ENCODE measurements around the gene SH3GLB1.
"Not testable (repeated sequence)": the region's sequence is repeated elsewhere in the genome, so short reads cannot be mapped to it uniquely, and the experiment has no call there.

Gene SH3GLB1

GRCh38 chr1:86704458-86704971, at the start of gene SH3GLB1:
Gene SH3GLB1 (plus strand): TSS chr1:86704576. CDS start chr1:86704900, 324 bp downstream.
- no peaks in the 10 kb centered on the region for H3K9me3 ChIP-seq (ENCODE audit: control insufficient read depth, insufficient read depth, low read length)
- H3K36me3 ChIP-seq (ENCODE audit: insufficient read depth, low read length), result no peaks in the 10 kb centered on the region
- peaks cover 3% of the 10 kb centered on the region; the same call in 1 of the 2 replicates for H3K4me1 ChIP-seq (ENCODE audit: insufficient read depth, low read length)
- H3K9ac ChIP-seq (ENCODE audit: low read depth, low read length), result peak within 1 kb of the TSS; percentile 67

DNA sequence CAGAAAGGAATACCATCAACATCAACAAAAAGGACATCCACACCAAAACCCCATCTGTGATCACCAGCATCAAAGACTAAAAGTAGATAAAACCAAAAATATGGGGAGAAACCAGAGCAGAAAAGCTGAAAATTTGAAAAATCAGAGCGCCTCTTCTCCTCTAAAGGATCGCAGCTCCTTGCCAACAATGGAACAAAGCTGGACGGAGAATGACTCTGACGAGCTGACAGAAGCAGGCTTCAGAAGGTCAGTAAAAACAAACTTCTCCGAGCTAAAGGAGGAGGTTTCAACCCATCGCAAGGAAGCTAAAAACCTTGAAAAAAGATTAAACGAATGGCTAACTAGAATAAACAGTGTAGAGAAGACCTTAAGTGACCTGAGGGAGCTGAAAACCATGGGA, 46.0 kb upstream of the SH3GLB1 start:
- not testable (repeated sequence) for H3K4me1 ChIP-seq (ENCODE audit: insufficient read depth, low read length); H3K36me3 ChIP-seq (ENCODE audit: insufficient read depth, low read length); H3K9me3 ChIP-seq (ENCODE audit: control insufficient read depth, insufficient read depth, low read length); H3K9ac ChIP-seq (ENCODE audit: low read depth, low read length)

- H3K9me3 ChIP-seq (ENCODE audit: control insufficient read depth, insufficient read depth, low read length), result no peaks in the 10 kb centered on the region
- no peaks in the 10 kb centered on the region for H3K4me1 ChIP-seq (ENCODE audit: insufficient read depth, low read length)
- no peaks in the 10 kb centered on the region for H3K36me3 ChIP-seq (ENCODE audit: insufficient read depth, low read length)
- H3K9ac ChIP-seq (ENCODE audit: low read depth, low read length), result no peak overlapping the region
Measured at GRCh38 chr1:86666368-86666767, 38.0 kb upstream of the SH3GLB1 start.

DNA sequence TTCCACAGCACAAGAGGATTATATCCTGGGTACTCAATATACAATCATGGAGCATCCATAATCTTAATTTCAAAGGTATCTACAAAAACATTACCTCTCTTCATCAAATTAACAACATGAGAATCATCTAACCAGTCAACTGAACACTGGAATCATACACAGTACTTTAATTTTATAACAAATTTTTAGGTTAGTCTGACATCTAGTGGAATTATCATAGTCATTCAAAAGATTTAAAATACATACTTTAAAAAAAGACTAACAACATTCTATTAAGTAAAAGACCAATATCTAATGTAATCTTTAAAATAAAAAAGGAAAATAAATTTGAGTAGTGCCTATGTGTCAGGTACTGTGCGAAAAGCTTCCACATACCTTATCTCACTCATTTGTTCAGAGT, 16.8 kb upstream of the SH3GLB1 start:
- Histone ChIP-seq H3K9me3 (ENCODE audit: control insufficient read depth, insufficient read depth, low read length) (no peaks in the 10 kb centered on the region), H3K36me3 (ENCODE audit: insufficient read depth, low read length) (no peaks in the 10 kb centered on the region), H3K4me1 (ENCODE audit: insufficient read depth, low read length) (peaks cover 2% of the 10 kb centered on the region), H3K9ac (ENCODE audit: low read depth, low read length) (no peak overlapping the region)

DNA sequence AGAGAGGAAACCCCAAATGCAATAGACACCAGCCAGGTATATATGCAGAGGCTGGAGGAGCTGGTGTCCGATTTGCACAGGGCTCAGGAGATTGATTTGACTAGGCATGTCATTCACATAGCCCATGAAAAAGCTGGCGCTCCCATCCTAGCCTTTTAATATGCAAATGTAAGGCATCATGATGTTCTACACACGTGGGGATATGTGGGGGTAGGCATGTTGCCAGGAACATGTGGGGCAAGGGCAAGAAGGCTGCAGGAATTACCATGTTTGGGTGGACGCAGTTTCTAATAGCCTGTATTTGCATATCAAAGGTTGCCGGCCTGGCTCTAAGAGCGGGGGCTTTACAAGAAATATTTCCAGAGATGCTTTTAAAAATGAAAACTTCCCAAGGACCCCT, 11.7 kb upstream of the SH3GLB1 start:
- Histone ChIP-seq H3K9me3 (ENCODE audit: control insufficient read depth, insufficient read depth, low read length) (no peaks in the 10 kb centered on the region), H3K36me3 (ENCODE audit: insufficient read depth, low read length) (no peaks in the 10 kb centered on the region), H3K4me1 (ENCODE audit: insufficient read depth, low read length) (peaks cover 18% of the 10 kb centered on the region), H3K9ac (ENCODE audit: low read depth, low read length) (no peak overlapping the region)

DNA sequence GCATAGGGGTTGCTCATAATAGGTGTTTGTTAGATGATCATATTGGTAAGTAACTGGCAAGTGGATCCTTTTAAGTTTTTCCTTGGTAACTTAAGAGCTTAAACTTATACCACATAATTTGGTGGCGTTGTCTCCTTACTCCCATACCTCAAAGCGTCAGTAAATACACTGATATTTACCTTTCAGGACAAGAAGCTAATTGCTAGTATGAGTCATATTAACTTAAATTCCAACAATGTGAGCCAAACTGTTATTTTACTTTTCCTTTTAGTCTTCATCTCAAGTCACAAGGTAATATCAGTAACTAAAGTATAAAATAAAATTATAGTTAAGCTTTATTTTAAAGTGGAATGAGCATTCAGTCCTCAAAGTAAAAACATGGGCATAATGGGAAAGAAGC, 9.0 kb upstream of the SH3GLB1 start:
- no peaks in the 10 kb centered on the region for H3K9me3 ChIP-seq (ENCODE audit: control insufficient read depth, insufficient read depth, low read length)
- H3K36me3 ChIP-seq (ENCODE audit: insufficient read depth, low read length), result no peaks in the 10 kb centered on the region
- no peak overlapping the region for H3K9ac ChIP-seq (ENCODE audit: low read depth, low read length)
- H3K4me1 ChIP-seq (ENCODE audit: insufficient read depth, low read length), result peaks cover 18% of the 10 kb centered on the region

DNA sequence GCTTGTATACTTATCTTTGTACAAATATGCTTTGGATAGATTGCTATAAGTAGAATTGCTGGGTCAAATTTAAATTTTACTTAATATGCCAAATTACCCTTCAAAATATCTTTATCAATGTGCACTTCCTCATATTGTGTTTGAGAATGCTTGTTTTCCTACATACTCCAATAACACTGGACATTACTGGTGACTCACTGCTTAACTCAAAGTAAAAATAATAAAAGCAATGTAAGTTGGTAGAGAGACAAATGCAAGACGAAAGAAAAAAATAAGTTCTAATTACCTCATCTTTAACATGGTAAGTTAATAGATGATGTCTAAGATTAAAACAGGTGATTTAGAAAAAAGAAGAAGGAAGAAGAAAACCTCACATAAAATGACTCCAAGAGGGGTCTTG, 7.9 kb upstream of the SH3GLB1 start:
- Histone ChIP-seq H3K9me3 (ENCODE audit: control insufficient read depth, insufficient read depth, low read length) (no peaks in the 10 kb centered on the region), H3K4me1 (ENCODE audit: insufficient read depth, low read length) (peaks cover 18% of the 10 kb centered on the region), H3K9ac (ENCODE audit: low read depth, low read length) (no peak overlapping the region), H3K36me3 (ENCODE audit: insufficient read depth, low read length) (no peaks in the 10 kb centered on the region)

GRCh38 chr1:86699186-86699585, 5.2 kb upstream of the SH3GLB1 start:
- H3K4me1 ChIP-seq (ENCODE audit: insufficient read depth, low read length), result peaks cover 12% of the 10 kb centered on the region
- no peaks in the 10 kb centered on the region for H3K36me3 ChIP-seq (ENCODE audit: insufficient read depth, low read length)
- no peak overlapping the region for H3K9ac ChIP-seq (ENCODE audit: low read depth, low read length)
- no peaks in the 10 kb centered on the region for H3K9me3 ChIP-seq (ENCODE audit: control insufficient read depth, insufficient read depth, low read length)

DNA sequence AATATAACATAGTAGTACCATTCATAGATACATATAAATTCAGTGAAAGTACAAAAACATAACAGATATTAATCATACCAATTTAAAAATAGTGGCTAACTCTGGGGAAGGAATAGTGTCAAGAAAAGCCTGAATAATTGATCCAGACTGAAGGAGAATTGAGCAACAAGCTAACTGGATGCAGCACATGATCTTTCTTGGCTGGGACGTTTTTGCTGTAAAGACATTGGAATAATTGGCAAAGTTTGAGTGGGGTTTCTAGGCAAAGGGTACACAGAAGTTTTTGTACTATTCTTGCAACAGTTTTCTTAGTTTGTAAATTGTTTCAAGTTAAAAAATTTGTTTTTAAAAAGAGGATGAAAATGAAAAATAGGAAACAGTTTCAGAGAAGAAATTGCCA, 2.6 kb upstream of the SH3GLB1 start:
- no peak overlapping the region for H3K9ac ChIP-seq (ENCODE audit: low read depth, low read length)
- no peaks in the 10 kb centered on the region for H3K36me3 ChIP-seq (ENCODE audit: insufficient read depth, low read length)
- no peaks in the 10 kb centered on the region for H3K9me3 ChIP-seq (ENCODE audit: control insufficient read depth, insufficient read depth, low read length)
- peaks cover 3% of the 10 kb centered on the region; the same call in 1 of the 2 replicates for H3K4me1 ChIP-seq (ENCODE audit: insufficient read depth, low read length)

DNA sequence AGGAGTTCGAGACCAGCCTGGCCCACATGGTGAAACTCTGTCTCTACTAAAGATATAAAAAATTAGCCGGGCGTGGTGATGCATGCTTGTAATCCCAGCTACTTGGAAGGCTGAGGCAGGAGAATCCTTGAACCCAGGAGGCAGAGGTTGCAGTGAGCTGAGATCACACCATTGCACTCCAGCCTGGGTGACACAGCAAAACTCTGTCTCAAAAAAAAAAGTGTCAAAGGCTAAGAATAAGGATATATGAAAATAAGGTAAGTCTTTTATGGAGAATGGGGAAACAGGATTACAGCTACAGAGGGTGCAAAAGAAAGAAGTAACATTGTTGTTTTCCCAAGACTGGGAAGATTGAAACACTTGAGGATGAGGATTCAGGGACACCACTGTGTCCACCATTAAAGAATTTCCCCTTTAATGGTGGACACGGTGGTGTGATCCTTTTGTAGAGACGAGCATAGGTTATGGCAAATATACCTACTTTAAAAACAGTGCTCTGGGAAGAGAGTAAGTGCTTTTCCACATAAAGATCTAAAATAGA, 1.4 kb upstream of the SH3GLB1 start:
- not testable (repeated sequence) for H3K9me3 ChIP-seq (ENCODE audit: control insufficient read depth, insufficient read depth, low read length); H3K36me3 ChIP-seq (ENCODE audit: insufficient read depth, low read length); H3K4me1 ChIP-seq (ENCODE audit: insufficient read depth, low read length)
- peak overlapping the region; percentile 67; the same call in 1 of the 2 replicates for H3K9ac ChIP-seq (ENCODE audit: low read depth, low read length)

DNA sequence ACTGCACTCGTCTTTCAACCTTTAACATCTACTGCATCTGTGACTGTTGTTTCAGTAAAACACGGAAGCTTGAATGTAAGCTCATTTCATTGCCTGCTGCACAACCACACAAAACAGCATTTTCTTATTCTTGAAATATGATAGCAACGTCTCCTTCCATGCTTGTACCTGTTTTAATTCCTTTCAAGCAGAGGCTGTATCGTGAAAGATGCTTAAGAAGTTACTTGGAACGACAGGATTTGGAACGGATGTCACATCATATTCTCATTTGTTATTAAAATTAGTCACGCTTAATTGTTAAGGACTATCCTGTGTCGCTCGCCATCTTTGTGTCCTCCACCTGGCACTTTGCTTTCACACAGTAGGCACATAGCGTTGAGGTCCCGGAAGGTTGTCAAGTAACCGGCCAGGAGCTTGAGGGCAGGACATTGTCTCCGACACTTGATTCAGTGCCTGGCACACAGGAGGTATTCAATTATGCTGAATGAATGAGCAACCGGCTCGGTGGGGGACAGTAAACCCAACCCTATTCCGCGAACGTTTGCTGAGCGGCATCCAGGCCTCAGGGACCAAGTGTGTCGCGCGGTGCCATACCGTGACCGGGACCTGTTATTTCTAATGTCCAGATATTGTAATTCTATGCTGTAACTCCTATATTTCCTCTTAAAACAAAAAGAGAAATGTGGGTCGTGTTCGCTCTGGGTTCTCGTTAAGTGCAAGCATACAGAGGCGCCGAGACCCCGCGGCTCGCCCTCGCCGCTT, 499 bp upstream of the SH3GLB1 start:
- H3K4me1 ChIP-seq (ENCODE audit: insufficient read depth, low read length), result peaks cover 3% of the 10 kb centered on the region; the same call in 1 of the 2 replicates
- no peaks in the 10 kb centered on the region for H3K9me3 ChIP-seq (ENCODE audit: control insufficient read depth, insufficient read depth, low read length)
- H3K9ac ChIP-seq (ENCODE audit: low read depth, low read length), result peak overlapping the region; percentile 67
- no peaks in the 10 kb centered on the region for H3K36me3 ChIP-seq (ENCODE audit: insufficient read depth, low read length)

GRCh38 chr1:86704972-86705664, 742 bp downstream of the SH3GLB1 start:
- no peaks in the 10 kb centered on the region for H3K9me3 ChIP-seq (ENCODE audit: control insufficient read depth, insufficient read depth, low read length)
- peak overlapping the region; percentile 67 for H3K9ac ChIP-seq (ENCODE audit: low read depth, low read length)
- no peaks in the 10 kb centered on the region for H3K36me3 ChIP-seq (ENCODE audit: insufficient read depth, low read length)
- H3K4me1 ChIP-seq (ENCODE audit: insufficient read depth, low read length), result peaks cover 3% of the 10 kb centered on the region; the same call in 1 of the 2 replicates

DNA sequence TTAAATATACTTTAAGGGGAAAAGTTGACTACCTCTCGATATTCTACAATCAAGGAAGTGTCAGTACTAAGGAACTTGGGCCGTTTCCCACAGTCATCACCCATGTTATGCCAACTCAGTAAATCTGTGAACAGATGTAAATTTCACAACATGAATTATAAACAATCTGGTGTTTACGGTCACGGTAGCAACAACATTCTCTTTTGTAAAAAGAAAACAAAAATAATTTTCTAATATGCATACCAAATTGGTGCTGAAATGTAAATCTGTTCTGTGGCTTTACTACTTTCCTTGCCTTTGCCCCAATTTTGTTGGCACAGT, 1.2 kb downstream of the SH3GLB1 start:
- H3K9ac ChIP-seq (ENCODE audit: low read depth, low read length), result peak overlapping the region; percentile 67
- H3K9me3 ChIP-seq (ENCODE audit: control insufficient read depth, insufficient read depth, low read length), result no peaks in the 10 kb centered on the region
- peaks cover 3% of the 10 kb centered on the region; the same call in 1 of the 2 replicates for H3K4me1 ChIP-seq (ENCODE audit: insufficient read depth, low read length)
- no peaks in the 10 kb centered on the region for H3K36me3 ChIP-seq (ENCODE audit: insufficient read depth, low read length)

DNA sequence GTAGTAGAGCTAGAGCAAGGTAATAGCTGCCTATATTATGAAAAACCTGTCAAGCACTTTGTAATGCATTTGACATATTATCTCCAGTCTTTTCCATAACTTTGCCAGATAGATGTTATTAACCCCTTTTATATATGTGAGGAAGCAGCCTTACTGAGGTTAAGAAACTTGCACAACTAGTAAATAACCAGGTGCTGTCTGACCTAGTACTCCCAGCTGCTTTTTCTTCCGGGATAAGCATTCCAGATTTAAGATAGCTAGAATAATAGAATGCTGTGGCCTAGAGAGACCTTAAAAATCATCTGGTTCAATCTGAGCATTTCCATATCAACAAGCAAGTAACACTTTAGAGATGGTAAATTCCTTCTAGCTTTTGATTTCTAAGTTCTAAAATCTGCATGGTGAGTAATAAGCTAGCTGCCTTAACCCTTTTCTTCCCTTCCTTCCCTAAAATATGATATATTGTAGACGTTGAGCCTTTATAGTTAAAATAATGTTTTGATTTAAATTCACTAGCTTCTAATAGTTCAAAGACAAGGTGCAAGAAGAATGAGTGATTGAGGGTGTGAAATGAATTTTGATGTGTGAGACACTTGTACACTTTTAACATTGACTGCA, 1.8 kb downstream of the SH3GLB1 start:
- Histone ChIP-seq H3K9me3 (ENCODE audit: control insufficient read depth, insufficient read depth, low read length) (no peaks in the 10 kb centered on the region), H3K36me3 (ENCODE audit: insufficient read depth, low read length) (no peaks in the 10 kb centered on the region), H3K9ac (ENCODE audit: low read depth, low read length) (peak overlapping the region; percentile 67; the same call in 1 of the 2 replicates), H3K4me1 (ENCODE audit: insufficient read depth, low read length) (peaks cover 3% of the 10 kb centered on the region; the same call in 1 of the 2 replicates)

Measured in ES-I3 (cell line).